ENCODE measurements around the gene SIPA1L3.

- TF ChIP-seq, protein P1, sequence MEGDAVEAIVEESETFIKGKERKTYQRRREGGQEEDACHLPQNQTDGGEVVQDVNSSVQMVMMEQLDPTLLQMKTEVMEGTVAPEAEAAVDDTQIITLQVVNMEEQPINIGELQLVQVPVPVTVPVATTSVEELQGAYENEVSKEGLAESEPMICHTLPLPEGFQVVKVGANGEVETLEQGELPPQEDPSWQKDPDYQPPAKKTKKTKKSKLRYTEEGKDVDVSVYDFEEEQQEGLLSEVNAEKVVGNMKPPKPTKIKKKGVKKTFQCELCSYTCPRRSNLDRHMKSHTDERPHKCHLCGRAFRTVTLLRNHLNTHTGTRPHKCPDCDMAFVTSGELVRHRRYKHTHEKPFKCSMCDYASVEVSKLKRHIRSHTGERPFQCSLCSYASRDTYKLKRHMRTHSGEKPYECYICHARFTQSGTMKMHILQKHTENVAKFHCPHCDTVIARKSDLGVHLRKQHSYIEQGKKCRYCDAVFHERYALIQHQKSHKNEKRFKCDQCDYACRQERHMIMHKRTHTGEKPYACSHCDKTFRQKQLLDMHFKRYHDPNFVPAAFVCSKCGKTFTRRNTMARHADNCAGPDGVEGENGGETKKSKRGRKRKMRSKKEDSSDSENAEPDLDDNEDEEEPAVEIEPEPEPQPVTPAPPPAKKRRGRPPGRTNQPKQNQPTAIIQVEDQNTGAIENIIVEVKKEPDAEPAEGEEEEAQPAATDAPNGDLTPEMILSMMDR (IDR thresholded peaks at IDR 0.05), result no peak
- no peak for TF ChIP-seq POLR2A (IDR thresholded peaks at IDR 0.05)
These were observed 37.2 kb upstream of the SIPA1L3 start for GRCh38 chr19:37869766-37870340.
